ENCODE results near the gene GNG2. TPM values are rescaled to one million over a fixed set of nuclear protein-coding genes. Genes with fewer than 3 reads are reported as not detected.

The GNG2 gene
- total RNA-seq, 1 experiment from 2014 or later: 7.0 TPM

GRCh38 chr14:51912112-51912786 is 51.8 kb downstream of the GNG2 start:
- Histone ChIP-seq H3K23me2 (ENCODE audit: insufficient read length, low read depth, low read length, poor library complexity, severe bottlenecking) (no peaks in the 10 kb centered on the region), H3K9me3 (ENCODE audit: control insufficient read depth, low read depth, low read length) (no peaks in the 10 kb centered on the region), H2BK5ac (ENCODE audit: insufficient read length, low read length) (no peak overlapping the region), H4K5ac (ENCODE audit: insufficient read length, low read depth, low read length) (no peak overlapping the region), H3K79me2 (ENCODE audit: insufficient read depth, low read length) (no peaks in the 10 kb centered on the region), H3T11ph (ENCODE audit: low read length) (no peak overlapping the region), H2AFZ (ENCODE audit: low read length) (no peak overlapping the region), H2BK120ac (ENCODE audit: low read depth, low read length, poor library complexity, severe bottlenecking) (no peak overlapping the region), H3K23ac (ENCODE audit: insufficient read length, low read depth, low read length) (no peak overlapping the region), H3K18ac (ENCODE audit: insufficient read length, low read depth, low read length) (no peak overlapping the region), H3K27ac (ENCODE audit: insufficient read length, low read depth, low read length) (no peak overlapping the region), H3K4me1 (ENCODE audit: insufficient read depth, low read length) (no peaks in the 10 kb centered on the region), H2AK5ac (ENCODE audit: insufficient read length, low read length) (no peak overlapping the region), H3K56ac (ENCODE audit: insufficient read length, low read depth, low read length) (no peak overlapping the region), H2BK15ac (ENCODE audit: low read depth, low read length) (no peak overlapping the region), H2BK12ac (ENCODE audit: insufficient read length, low read depth, low read length) (no peak overlapping the region), H3K14ac (ENCODE audit: insufficient read depth, low read length) (no peak overlapping the region), H3K79me1 (ENCODE audit: insufficient read depth, low read depth, low read length, poor library complexity, severe bottlenecking) (no peaks in the 10 kb centered on the region), H2BK20ac (ENCODE audit: low read depth, low read length, poor library complexity, severe bottlenecking) (no peak overlapping the region), H4K20me1 (ENCODE audit: control insufficient read depth, insufficient read depth, insufficient read length) (no peaks in the 10 kb centered on the region), H3K4ac (ENCODE audit: low read depth, low read length) (no peak overlapping the region), H4K91ac (ENCODE audit: insufficient read length, low read depth, low read length) (no peak overlapping the region), H3K9ac (ENCODE audit: extremely low read depth, insufficient read length, low read length) (no peak overlapping the region), H3K4me2 (ENCODE audit: insufficient read depth, insufficient read length, low read length) (no peak overlapping the region), H4K8ac (replicated peaks; ENCODE audit: insufficient read length, low read depth, low read length) (no peak overlapping the region), H3K27me3 (ENCODE audit: insufficient read depth, low read length) (no peaks in the 10 kb centered on the region)
- Mint-ChIP-seq H3K9me3 (no peaks in the 10 kb centered on the region), H3K27ac (no peak overlapping the region), H3K4me3 (no peak overlapping the region), H3K27me3 (ENCODE audit: low read depth) (no peaks in the 10 kb centered on the region), H3K36me3 (ENCODE audit: insufficient read depth in 1 of 3, low read depth in 3 of 3) (no peaks in the 10 kb centered on the region), H3K4me1 (peaks cover 3 to 5% of the 10 kb centered on the region in 2 experiments; a peak in 2 of 4 replicates)
- TF ChIP-seq, protein P1, sequence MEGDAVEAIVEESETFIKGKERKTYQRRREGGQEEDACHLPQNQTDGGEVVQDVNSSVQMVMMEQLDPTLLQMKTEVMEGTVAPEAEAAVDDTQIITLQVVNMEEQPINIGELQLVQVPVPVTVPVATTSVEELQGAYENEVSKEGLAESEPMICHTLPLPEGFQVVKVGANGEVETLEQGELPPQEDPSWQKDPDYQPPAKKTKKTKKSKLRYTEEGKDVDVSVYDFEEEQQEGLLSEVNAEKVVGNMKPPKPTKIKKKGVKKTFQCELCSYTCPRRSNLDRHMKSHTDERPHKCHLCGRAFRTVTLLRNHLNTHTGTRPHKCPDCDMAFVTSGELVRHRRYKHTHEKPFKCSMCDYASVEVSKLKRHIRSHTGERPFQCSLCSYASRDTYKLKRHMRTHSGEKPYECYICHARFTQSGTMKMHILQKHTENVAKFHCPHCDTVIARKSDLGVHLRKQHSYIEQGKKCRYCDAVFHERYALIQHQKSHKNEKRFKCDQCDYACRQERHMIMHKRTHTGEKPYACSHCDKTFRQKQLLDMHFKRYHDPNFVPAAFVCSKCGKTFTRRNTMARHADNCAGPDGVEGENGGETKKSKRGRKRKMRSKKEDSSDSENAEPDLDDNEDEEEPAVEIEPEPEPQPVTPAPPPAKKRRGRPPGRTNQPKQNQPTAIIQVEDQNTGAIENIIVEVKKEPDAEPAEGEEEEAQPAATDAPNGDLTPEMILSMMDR (conservative IDR thresholded peaks at IDR 0.05): no peak
- DNase-seq: no peak
- WGBS (ENCODE audit: extremely low coverage, insufficient read length, low lambda C conversion rate): no CpG with 5 or more reads among the region's 2 CpGs
